ENCODE measurements around the gene EML3.
"Not testable (repeated sequence)": the region's sequence is repeated elsewhere in the genome, so short reads cannot be mapped to it uniquely, and the experiment has no call there.

DNA sequence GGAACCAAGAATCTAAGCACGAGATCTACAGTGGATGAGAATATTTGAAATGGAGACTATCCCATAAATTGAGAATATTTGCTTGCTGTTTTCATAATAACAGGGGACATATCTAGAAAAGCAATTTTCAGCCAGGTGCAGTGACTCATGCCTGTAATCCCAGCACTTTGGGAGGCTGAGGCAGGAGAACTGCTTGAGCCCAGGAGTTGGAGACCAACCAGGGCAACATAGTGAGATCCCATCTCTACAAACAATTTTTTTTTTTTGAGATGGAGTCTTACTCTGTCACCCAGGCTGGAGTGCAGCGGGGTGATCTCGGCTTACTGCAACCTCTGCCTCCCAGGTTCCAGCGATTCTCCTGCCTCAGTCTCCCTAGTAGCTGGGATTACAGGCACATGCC lies 30.8 kb downstream of the EML3 start:
- TF ChIP-seq, protein P1, sequence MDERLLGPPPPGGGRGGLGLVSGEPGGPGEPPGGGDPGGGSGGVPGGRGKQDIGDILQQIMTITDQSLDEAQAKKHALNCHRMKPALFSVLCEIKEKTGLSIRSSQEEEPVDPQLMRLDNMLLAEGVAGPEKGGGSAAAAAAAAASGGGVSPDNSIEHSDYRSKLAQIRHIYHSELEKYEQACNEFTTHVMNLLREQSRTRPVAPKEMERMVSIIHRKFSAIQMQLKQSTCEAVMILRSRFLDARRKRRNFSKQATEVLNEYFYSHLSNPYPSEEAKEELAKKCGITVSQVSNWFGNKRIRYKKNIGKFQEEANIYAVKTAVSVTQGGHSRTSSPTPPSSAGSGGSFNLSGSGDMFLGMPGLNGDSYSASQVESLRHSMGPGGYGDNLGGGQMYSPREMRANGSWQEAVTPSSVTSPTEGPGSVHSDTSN (CRISPR knock-in tag; IDR thresholded peaks at IDR 0.05) = not testable (repeated sequence)
- not testable (repeated sequence) for TF ChIP-seq POLR2A (IDR thresholded peaks at IDR 0.05; ENCODE audit: insufficient read depth in 1 of 2, low read depth in 2 of 2, low read length in 2 of 2); TCF12 (IDR thresholded peaks at IDR 0.05); TCF12 (CRISPR knock-in tag; IDR thresholded peaks at IDR 0.05)
- TF ChIP-seq, protein P2, sequence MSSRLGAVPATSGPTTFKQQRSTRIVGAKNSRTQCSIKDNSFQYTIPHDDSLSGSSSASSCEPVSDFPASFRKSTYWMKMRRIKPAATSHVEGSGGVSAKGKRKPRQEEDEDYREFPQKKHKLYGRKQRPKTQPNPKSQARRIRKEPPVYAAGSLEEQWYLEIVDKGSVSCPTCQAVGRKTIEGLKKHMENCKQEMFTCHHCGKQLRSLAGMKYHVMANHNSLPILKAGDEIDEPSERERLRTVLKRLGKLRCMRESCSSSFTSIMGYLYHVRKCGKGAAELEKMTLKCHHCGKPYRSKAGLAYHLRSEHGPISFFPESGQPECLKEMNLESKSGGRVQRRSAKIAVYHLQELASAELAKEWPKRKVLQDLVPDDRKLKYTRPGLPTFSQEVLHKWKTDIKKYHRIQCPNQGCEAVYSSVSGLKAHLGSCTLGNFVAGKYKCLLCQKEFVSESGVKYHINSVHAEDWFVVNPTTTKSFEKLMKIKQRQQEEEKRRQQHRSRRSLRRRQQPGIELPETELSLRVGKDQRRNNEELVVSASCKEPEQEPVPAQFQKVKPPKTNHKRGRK (CRISPR knock-in tag; IDR thresholded peaks at IDR 0.05) = not testable (repeated sequence)

Data from HepG2 (cell line).